CD14-positive monocyte (primary cell): Measurements from ENCODE around the gene COX7A2. TPM values are rescaled to one million over a fixed set of nuclear protein-coding genes. Genes with fewer than 3 reads are reported as not detected.

Experiments
- DNase-seq, 3 donors: peaks; one replicate each; pipeline ENCODE4 v3.0.0-alpha.2; 2011 to 2022
- H2AFZ ChIP-seq: 2 replicates; pipeline ENCODE4 v1.6.0; 2012; ENCODE audit warnings: mild to moderate bottlenecking, low read depth, low read length, inconsistent platforms; ENCODE audit not compliant: insufficient read depth, poor library complexity, severe bottlenecking
- H3K27ac ChIP-seq, 2 donors: 1 replicate in 1 of 2; 2 replicates in 1 of 2; pipeline ENCODE4 v1.5.1; 2012 to 2013; ENCODE audit warnings: low read length in 2 of 2, control low read depth in 1 of 2, inconsistent platforms in 1 of 2, low read depth in 1 of 2, mild to moderate bottlenecking in 1 of 2
- H3K27me3 ChIP-seq, 2 donors: one replicate each; pipeline versions ENCODE4 v1.6.0 to v1.6.1; 2011 to 2013; ENCODE audit warnings: low read length in 2 of 2; ENCODE audit not compliant: control insufficient read depth in 2 of 2, insufficient read depth in 2 of 2
- H3K36me3 ChIP-seq, 2 donors: replicated peaks in 1 of 2; 1 replicate in 1 of 2; 2 replicates in 1 of 2; pipeline versions ENCODE4 v1.5.1 to v1.6.1; 2012 to 2013; ENCODE audit warnings: low read length in 2 of 2, control low read depth in 1 of 2, inconsistent platforms in 1 of 2, mild to moderate bottlenecking in 1 of 2; ENCODE audit not compliant: insufficient read depth in 2 of 2, control insufficient read depth in 1 of 2
- H3K4me1 ChIP-seq, 2 donors: 1 replicate in 1 of 2; 2 replicates in 1 of 2; pipeline versions ENCODE4 v1.5.1 to v1.6.1; 2012 to 2013; ENCODE audit warnings: low read length in 2 of 2, control low read depth in 1 of 2, inconsistent platforms in 1 of 2, mild to moderate bottlenecking in 1 of 2, moderate library complexity in 1 of 2; ENCODE audit not compliant: insufficient read depth in 2 of 2, control insufficient read depth in 1 of 2
- H3K4me2 ChIP-seq: replicated peaks from 2 replicates; pipeline ENCODE3; 2012; ENCODE audit warnings: low read length, moderate library complexity, mild to moderate bottlenecking; ENCODE audit not compliant: poor library complexity, severe bottlenecking; ENCODE audit errors: extremely low read depth
- H3K4me3 ChIP-seq, 3 experiments: fragments of 200-600 bp in 1 of 3; sonication (generic) in 1 of 3; replicated peaks in 1 of 3; 1 replicate in 2 of 3; 2 replicates in 1 of 3; pipeline ENCODE4 v1.5.1; 2011 to 2013; ENCODE audit warnings: low read length in 3 of 3, mild to moderate bottlenecking in 3 of 3, control low read depth in 2 of 3, low read depth in 2 of 3, inconsistent platforms in 1 of 3, moderate library complexity in 1 of 3
- H3K79me2 ChIP-seq: 2 replicates; pipeline ENCODE4 v1.6.0; 2012; ENCODE audit warnings: mild to moderate bottlenecking, control low read depth, inconsistent platforms, low read length, moderate library complexity; ENCODE audit not compliant: insufficient read depth
- H3K9ac ChIP-seq: 2 replicates; pipeline ENCODE4 v1.6.0; 2017; ENCODE audit warnings: low read length, mild to moderate bottlenecking; ENCODE audit not compliant: insufficient read depth, poor library complexity, severe bottlenecking
- H3K9me3 ChIP-seq, 2 donors: replicated peaks in 1 of 2; 1 replicate in 1 of 2; 2 replicates in 1 of 2; pipeline versions ENCODE4 v1.5.1 to v1.6.1; 2012 to 2013; ENCODE audit warnings: low read length in 2 of 2, control low read depth in 1 of 2; ENCODE audit not compliant: control insufficient read depth in 1 of 2, insufficient read depth in 1 of 2
- H4K20me1 ChIP-seq: 2 replicates; pipeline ENCODE4 v1.6.0; 2012; ENCODE audit warnings: mild to moderate bottlenecking, low read length, control low read depth, moderate library complexity; ENCODE audit not compliant: insufficient read depth
- H3K27ac Mint-ChIP-seq, 7 donors: one replicate each; pipeline ENCODE4 v1.8.0; 2020; ENCODE audit warnings: mild to moderate bottlenecking in 7 of 7, mixed read lengths in 7 of 7, moderate library complexity in 6 of 7, inconsistent platforms in 2 of 7
- H3K27me3 Mint-ChIP-seq, 3 donors: one replicate each; pipeline ENCODE4 v1.8.0; 2021 to 2022; ENCODE audit warnings: low read depth in 3 of 3, mild to moderate bottlenecking in 3 of 3, mixed read lengths in 3 of 3, moderate library complexity in 3 of 3, inconsistent platforms in 1 of 3
- H3K36me3 Mint-ChIP-seq, 2 donors: one replicate each; pipeline ENCODE4 v1.8.0; 2020; ENCODE audit warnings: mixed read lengths in 2 of 2, inconsistent platforms in 1 of 2, mild to moderate bottlenecking in 1 of 2
- H3K4me1 Mint-ChIP-seq: one replicate; pipeline ENCODE4 v1.8.0; 2020; ENCODE audit warnings: mild to moderate bottlenecking, mixed read lengths
- H3K4me3 Mint-ChIP-seq, 2 donors: one replicate each; pipeline ENCODE4 v1.8.0; 2020; ENCODE audit warnings: mild to moderate bottlenecking in 2 of 2, mixed read lengths in 2 of 2, moderate library complexity in 1 of 2
- H3K9me3 Mint-ChIP-seq, 7 donors: one replicate each; pipeline ENCODE4 v1.8.0; 2020 to 2022; ENCODE audit warnings: mixed read lengths in 7 of 7, mild to moderate bottlenecking in 6 of 7, moderate library complexity in 6 of 7, inconsistent platforms in 2 of 7
- WGBS: methylation state at CpG from one replicate; pipeline ENCODE4 v1.1.5; 2013; ENCODE audit warnings: missing lambda C conversion rate; ENCODE audit not compliant: insufficient coverage; 5-methylcytosine and 5-hydroxymethylcytosine counted together
- intact Hi-C, 2 donors: fragments of 100-400 bp; cut with micrococcal nuclease; formaldehyde crosslinking; loops; one replicate each; pipeline versions ENCODE4 v1.15.0 to v1.15.1; 2023
- polyA plus RNA-seq, 3 donors: library from polyadenylated mRNA; depleted of rRNA in 1 of 3; unstranded in 2 of 3; stranded (reverse) in 1 of 3; fragments of 300-500 nt in 2 of 3; fragments of >200 nt in 1 of 3; fragmentation: Illumina TruSeq in 2 of 3; gene quantifications; 1 replicate in 2 of 3; 2 replicates in 1 of 3; pipeline ENCODE4 v1.2.3, GENCODE V29; 2012 to 2021
- TF ChIP-seq, protein P1 (sequence below): fragments of 200-600 bp; IDR thresholded peaks from one replicate; pipeline ENCODE4 v1.8.0; 2022; ENCODE audit warnings: antibody characterized with exemption, mild to moderate bottlenecking

Gene COX7A2
- polyA plus RNA-seq, 3 donors = 175 to 846 (median 798) TPM

DNA sequence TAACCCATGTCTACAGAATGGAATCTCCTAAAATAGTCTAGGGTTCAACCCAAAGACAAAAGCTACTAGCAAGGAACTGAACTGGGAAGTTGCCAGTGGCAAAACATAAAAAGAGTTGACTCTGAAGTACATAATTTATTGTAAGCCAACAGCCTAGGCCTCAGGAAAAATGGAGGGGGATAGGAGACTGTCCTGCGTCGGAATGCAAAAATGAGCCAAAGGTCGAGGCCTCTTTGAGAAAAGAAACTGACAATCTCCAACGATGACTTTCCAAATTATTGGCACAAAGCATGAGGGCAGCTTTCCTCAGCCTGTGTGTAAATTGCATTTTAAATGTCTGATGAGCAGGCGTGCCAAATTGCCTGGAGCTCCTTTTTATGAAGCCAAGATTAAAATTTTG is 39.9 kb downstream of the COX7A2 start:
- TF ChIP-seq, protein P1, sequence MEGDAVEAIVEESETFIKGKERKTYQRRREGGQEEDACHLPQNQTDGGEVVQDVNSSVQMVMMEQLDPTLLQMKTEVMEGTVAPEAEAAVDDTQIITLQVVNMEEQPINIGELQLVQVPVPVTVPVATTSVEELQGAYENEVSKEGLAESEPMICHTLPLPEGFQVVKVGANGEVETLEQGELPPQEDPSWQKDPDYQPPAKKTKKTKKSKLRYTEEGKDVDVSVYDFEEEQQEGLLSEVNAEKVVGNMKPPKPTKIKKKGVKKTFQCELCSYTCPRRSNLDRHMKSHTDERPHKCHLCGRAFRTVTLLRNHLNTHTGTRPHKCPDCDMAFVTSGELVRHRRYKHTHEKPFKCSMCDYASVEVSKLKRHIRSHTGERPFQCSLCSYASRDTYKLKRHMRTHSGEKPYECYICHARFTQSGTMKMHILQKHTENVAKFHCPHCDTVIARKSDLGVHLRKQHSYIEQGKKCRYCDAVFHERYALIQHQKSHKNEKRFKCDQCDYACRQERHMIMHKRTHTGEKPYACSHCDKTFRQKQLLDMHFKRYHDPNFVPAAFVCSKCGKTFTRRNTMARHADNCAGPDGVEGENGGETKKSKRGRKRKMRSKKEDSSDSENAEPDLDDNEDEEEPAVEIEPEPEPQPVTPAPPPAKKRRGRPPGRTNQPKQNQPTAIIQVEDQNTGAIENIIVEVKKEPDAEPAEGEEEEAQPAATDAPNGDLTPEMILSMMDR = no peak
- H3K9me3 Mint-ChIP-seq = peaks cover 0 to 27% (median 17%) of the 10 kb centered on the region in 7 donors
- Histone ChIP-seq H3K4me3 (no peak overlapping the region), H3K9ac (no peak overlapping the region), H3K36me3 (no peaks in the 10 kb centered on the region), H3K9me3 (peaks cover 0 to 44% of the 10 kb centered on the region in 2 donors), H3K4me2 (no peak overlapping the region), H2AFZ (no peak overlapping the region), H4K20me1 (no peaks in the 10 kb centered on the region), H3K27ac (no peak overlapping the region), H3K27me3 (peaks cover 79 to 98% of the 10 kb centered on the region in 2 donors), H3K79me2 (no peaks in the 10 kb centered on the region), H3K4me1 (peaks cover 31 to 42% of the 10 kb centered on the region in 2 donors)
- no peak overlapping the region for H3K27ac Mint-ChIP-seq
- DNase-seq = no peak
- H3K4me3 Mint-ChIP-seq = peak overlapping the region in 1 of 2 donors; percentile 87
- H3K4me1 Mint-ChIP-seq = peaks cover 52% of the 10 kb centered on the region
- peaks cover 0 to 16% of the 10 kb centered on the region in 2 donors for H3K36me3 Mint-ChIP-seq
- WGBS = 73% methylated on average over 4 of the region's 5 CpGs
- intact Hi-C loops = no loop called here
- peaks cover 84 to 89% (median 84%) of the 10 kb centered on the region in 3 donors for H3K27me3 Mint-ChIP-seq

DNA sequence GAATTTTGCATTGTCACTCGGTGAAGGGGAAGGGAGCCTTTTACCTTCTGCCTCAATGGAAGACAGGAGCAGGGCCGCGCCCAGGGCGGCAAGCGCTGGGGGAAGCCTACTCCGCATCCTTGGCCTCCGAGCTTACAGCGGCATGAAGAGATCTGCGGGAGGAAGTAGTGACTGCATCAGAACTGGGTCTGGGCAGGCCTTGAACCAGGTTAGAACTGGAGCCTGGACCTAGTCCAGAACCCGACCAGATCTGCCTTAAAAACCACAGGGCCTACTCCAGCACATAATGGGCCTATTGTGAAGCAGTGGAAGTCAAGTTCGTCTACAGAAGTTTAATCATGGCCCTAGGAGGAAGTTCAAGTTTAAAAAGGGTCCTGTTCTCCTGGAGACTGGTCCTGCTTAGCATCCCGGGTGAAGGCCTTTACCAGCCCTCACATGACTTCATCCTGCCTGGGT is 40.9 kb downstream of the COX7A2 start:
- H3K27me3 Mint-ChIP-seq = peaks cover 76 to 81% (median 77%) of the 10 kb centered on the region in 3 donors
- WGBS = 15% methylated on average over 8 of the region's 12 CpGs
- H3K79me2 ChIP-seq = no peaks in the 10 kb centered on the region
- H3K27ac Mint-ChIP-seq = no peak overlapping the region
- peaks cover 23 to 33% of the 10 kb centered on the region in 2 donors for H3K4me1 ChIP-seq
- no peaks in the 10 kb centered on the region for H3K36me3 ChIP-seq
- no peak overlapping the region for H3K4me3 ChIP-seq
- peaks cover 0 to 10% of the 10 kb centered on the region in 2 donors for H3K36me3 Mint-ChIP-seq
- intact Hi-C loops = no loop called here
- H3K4me1 Mint-ChIP-seq = peaks cover 42% of the 10 kb centered on the region
- peaks cover 0 to 43% of the 10 kb centered on the region in 2 donors for H3K9me3 ChIP-seq
- TF ChIP-seq, protein P1 = no peak
- no peak overlapping the region for H3K27ac ChIP-seq
- peaks cover 0 to 20% (median 16%) of the 10 kb centered on the region in 7 donors for H3K9me3 Mint-ChIP-seq
- no peak for DNase-seq
- peaks cover 71 to 93% of the 10 kb centered on the region in 2 donors for H3K27me3 ChIP-seq
- H3K4me2 ChIP-seq = no peak overlapping the region
- no peak overlapping the region for H2AFZ ChIP-seq
- H3K4me3 Mint-ChIP-seq = peak overlapping the region; percentile 18 to 77
- no peak overlapping the region for H3K9ac ChIP-seq
- no peaks in the 10 kb centered on the region for H4K20me1 ChIP-seq
